ENCODE measurements around the gene C3orf85.

Gene C3orf85

DNA sequence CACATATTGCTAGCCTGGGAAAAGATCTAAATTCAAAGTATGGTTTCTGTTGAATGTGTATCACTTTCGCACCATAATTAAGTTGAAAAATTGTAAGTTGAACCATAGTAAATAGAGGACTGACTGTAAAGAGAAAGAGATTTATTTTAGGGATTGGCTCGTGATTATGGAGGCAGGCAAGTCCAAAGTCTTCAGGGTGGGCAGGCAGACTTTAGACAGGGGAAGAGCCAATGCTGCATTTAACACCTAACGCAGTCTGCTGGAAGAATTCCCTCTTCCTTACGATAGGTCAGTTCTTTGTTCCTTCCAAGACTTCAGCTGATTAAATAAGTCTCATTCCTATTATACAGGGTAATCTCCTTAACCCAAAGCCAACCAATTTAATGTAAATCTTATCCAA is 15.8 kb downstream of the C3orf85 start:
- DNase-seq (ENCODE audit: low read depth) = no peak

- no peak for DNase-seq (ENCODE audit: low read depth)
These were observed 18.5 kb downstream of the C3orf85 start for GRCh38 chr3:109154979-109155378.

GRCh38 chr3:109155828-109156227 is 19.3 kb downstream of the C3orf85 start:
- no peak for DNase-seq (ENCODE audit: low read depth)

GRCh38 chr3:109161487-109162123 is 25.1 kb downstream of the C3orf85 start:
- no peak for DNase-seq (ENCODE audit: low read depth)

DNA sequence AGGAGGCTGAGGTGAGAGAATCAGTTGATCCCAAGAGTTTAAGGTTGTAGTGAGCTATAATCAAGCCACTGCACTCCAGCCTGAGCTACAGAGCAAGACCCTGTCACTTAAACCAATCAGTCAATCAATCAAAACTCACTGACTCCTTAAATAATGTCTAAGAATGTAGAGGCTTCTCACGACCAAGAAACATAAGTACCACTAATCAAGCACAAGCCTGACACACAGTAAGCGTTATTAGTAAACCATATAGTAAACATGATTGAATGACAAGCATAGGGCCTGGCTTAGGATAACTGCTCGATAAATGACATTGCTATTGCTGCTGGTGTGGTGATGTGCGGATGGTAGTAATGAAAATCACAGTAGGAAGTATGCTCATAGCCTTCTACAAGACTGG is 29.4 kb downstream of the C3orf85 start:
- DNase-seq (ENCODE audit: low read depth) = no peak

DNA sequence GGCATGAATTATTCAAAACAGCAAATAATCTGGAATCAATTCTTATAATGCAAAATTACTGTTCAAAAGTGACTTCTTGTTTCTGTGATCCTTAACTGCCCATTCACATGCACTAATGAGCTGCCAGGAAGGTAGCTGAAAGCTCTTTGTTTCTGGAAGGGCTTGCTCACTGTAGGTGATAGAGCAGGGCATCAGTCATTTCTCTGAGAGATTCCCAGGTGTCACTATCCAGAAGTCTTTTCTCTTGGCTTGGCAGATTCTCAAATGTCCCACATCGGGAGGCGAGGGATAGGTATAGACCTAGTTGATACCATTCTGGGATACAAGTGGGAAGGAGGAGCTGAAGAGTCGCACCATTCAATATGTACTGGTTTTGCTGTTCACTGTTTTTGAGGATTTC is 35.0 kb downstream of the C3orf85 start:
- no peak for DNase-seq (ENCODE audit: low read depth)

DNA sequence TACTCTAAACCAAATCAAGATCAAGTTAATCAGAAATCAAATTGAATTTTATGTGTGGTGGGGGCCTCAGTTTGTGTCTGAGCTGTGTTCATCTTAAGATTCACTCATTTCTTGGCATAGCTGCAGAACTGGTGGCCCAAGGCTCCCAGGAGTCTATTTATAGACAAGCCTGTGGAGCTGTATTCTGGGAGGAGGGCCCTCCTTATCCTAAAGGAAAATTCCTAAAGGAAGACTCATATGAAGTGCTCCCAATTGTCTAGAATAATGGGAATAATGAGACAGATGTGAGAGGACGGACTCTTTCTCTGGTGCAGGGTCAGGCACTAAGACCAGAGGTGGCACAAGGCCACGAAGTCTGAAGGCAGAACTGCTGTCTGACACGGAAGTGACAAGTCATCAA is 38.9 kb downstream of the C3orf85 start:
- no peak for DNase-seq (ENCODE audit: low read depth)

GRCh38 chr3:109176726-109177125 is 40.2 kb downstream of the C3orf85 start:
- no peak for DNase-seq (ENCODE audit: low read depth)

- DNase-seq (ENCODE audit: low read depth) = no peak
These were observed 41.4 kb downstream of the C3orf85 start for GRCh38 chr3:109177908-109178307.

DNA sequence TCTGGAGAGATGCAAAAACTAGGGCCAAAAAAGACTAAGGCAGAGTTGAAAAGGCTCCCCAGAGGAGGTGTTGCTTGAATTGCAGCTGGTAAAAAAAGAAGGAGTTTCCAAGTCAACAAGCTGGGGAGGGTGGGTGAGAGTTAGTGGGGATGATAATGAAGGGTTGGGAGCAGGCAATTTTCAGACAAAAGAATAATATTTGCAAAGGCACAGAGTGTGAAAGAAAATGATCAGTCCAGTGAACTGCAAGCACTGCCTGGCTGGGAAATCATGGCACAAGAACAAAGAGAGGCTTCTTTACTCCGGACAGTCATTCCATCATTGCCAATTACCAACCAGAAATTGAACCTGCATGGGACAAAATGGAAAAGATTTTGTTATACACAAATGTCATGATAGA is 42.2 kb downstream of the C3orf85 start:
- DNase-seq (ENCODE audit: low read depth) = no peak

GRCh38 chr3:109184726-109185125 is 48.2 kb downstream of the C3orf85 start:
- DNase-seq (ENCODE audit: low read depth) = no peak

- no peak for DNase-seq (ENCODE audit: low read depth)
These were observed 50.9 kb downstream of the C3orf85 start for GRCh38 chr3:109187390-109187789.

- no peak for DNase-seq (ENCODE audit: low read depth)
These were observed 52.2 kb downstream of the C3orf85 start for GRCh38 chr3:109188741-109189140.

DNA sequence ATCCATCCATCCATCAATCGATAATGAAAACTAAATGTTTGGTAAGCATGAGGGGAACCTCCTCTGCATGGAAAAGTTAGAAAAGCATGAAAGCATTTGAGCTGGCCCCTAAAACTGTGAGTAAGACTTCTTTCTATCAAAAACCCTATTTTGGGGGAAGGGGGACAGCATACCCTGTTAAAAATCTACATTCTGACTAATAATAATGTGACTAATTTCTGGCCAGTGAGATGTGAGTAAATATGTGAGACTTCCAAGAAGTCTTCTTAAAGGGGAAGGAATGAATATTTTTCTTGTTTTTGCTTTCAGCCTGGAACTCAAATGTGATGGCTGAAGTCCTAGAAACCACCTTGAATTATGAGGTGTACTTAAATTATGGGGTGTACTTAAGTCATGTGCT is 54.9 kb downstream of the C3orf85 start:
- no peak for DNase-seq (ENCODE audit: low read depth)

DNA sequence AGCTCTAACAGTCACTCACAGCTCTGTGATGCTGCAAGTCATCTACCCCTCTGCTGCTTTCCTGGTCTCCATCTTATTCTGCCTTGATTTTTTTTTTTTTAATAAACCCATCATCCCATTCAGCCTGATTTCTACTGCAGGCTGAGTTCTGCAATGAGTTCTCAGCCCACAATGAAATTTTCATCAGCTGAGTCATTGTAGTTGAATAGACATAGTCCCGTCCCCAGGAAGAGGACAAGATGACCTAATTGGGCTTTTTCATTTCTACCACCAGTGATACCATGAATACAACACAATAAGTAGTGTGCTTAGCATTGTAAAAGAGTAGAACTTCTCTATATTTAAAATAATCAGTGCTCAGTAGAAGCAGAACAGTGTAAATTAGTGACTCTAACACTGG is 59.3 kb downstream of the C3orf85 start:
- DNase-seq (ENCODE audit: low read depth) = no peak
